ENCODE data around the gene GLMN.
"Not testable (repeated sequence)": the region's sequence is repeated elsewhere in the genome, so short reads cannot be mapped to it uniquely, and the experiment has no call there.

The GLMN gene

GRCh38 chr1:92301021-92301420 is 2.2 kb upstream of the GLMN start:
- no peak for DNase-seq
- intact Hi-C loops (cut with DNase I): no loop called here

- intact Hi-C loops (cut with DNase I): loop anchor here (10.0 kb wide), 2 partner anchors 225 to 365 kb away; partner anchors contain the start of gene SETSIP
- no peak for DNase-seq
Observed at GRCh38 chr1:92299477-92300150, 827 bp upstream of the GLMN start.

- intact Hi-C loops (cut with DNase I): loop anchor here (10.0 kb wide), 2 partner anchors 223 to 363 kb away; partner anchors contain the start of gene SETSIP
Observed at GRCh38 chr1:92298213-92298572, 594 bp downstream of the GLMN start.

GRCh38 chr1:92291372-92291999 is 7.3 kb downstream of the GLMN start:
- intact Hi-C loops (cut with DNase I): loop anchor here (5.0 to 10.0 kb wide), 4 partner anchors 217 to 779 kb away; partner anchors contain the start of gene SETSIP
- no peak for DNase-seq

More at GRCh38 chr1:92298213-92298572, 594 bp downstream of the GLMN start:
- no peak for DNase-seq

GRCh38 chr1:92281411-92281810 is 17.4 kb downstream of the GLMN start:
- intact Hi-C loops (cut with DNase I); DNase-seq: not testable (repeated sequence)

- intact Hi-C loops (cut with DNase I): not testable (repeated sequence)
- DNase-seq: peak in 1 of 10 donors; percentile 82
Observed at GRCh38 chr1:92279781-92280180, 19.0 kb downstream of the GLMN start.

GRCh38 chr1:92277105-92277723 is 21.6 kb downstream of the GLMN start:
- intact Hi-C loops (cut with DNase I): no loop called here
- DNase-seq: no peak

GRCh38 chr1:92276082-92276481 is 22.7 kb downstream of the GLMN start:
- DNase-seq: no peak
- intact Hi-C loops (cut with DNase I): no loop called here

GRCh38 chr1:92274939-92275338 is 23.8 kb downstream of the GLMN start:
- intact Hi-C loops (cut with DNase I): no loop called here
- DNase-seq: no peak

- DNase-seq: no peak
- intact Hi-C loops (cut with DNase I): no loop called here
Observed at GRCh38 chr1:92273039-92273438, 25.7 kb downstream of the GLMN start.

- intact Hi-C loops (cut with DNase I): no loop called here
Observed at GRCh38 chr1:92262516-92262915, 36.3 kb downstream of the GLMN start.

GRCh38 chr1:92259350-92259749 is 39.4 kb downstream of the GLMN start:
- intact Hi-C loops (cut with DNase I): no loop called here

More at GRCh38 chr1:92262516-92262915, 36.3 kb downstream of the GLMN start:
- DNase-seq: no peak

GRCh38 chr1:92254714-92255113 is 44.1 kb downstream of the GLMN start:
- DNase-seq; intact Hi-C loops (cut with DNase I): not testable (repeated sequence)

More at GRCh38 chr1:92259350-92259749, 39.4 kb downstream of the GLMN start:
- DNase-seq: no peak

- DNase-seq: no peak
- intact Hi-C loops (cut with DNase I): no loop called here
Observed at GRCh38 chr1:92244376-92244775, 54.4 kb downstream of the GLMN start.

- intact Hi-C loops (cut with DNase I): no loop called here
- DNase-seq: no peak
Observed at GRCh38 chr1:92240034-92240433, 58.8 kb downstream of the GLMN start.

GRCh38 chr1:92230736-92231135 is 68.1 kb downstream of the GLMN start:
- no peak for DNase-seq
- intact Hi-C loops (cut with DNase I): no loop called here

GRCh38 chr1:92228401-92228800 is 70.4 kb downstream of the GLMN start:
- intact Hi-C loops (cut with DNase I): no loop called here
- no peak for DNase-seq

- intact Hi-C loops (cut with DNase I): no loop called here
- no peak for DNase-seq
Observed at GRCh38 chr1:92219028-92219427, 79.8 kb downstream of the GLMN start.

- intact Hi-C loops (cut with DNase I): no loop called here
- no peak for DNase-seq
Observed at GRCh38 chr1:92218559-92218958, 80.2 kb downstream of the GLMN start.

GRCh38 chr1:92217721-92218120 is 81.1 kb downstream of the GLMN start, which contains the start of gene C1orf146:
C1orf146 (plus strand) TSS chr1:92217915; CDS start chr1:92231421, 13,506 bp downstream.
- intact Hi-C loops (cut with DNase I): no loop called here
- DNase-seq: no peak

GRCh38 chr1:92211166-92211565 is 87.6 kb downstream of the GLMN start:
- DNase-seq: no peak
- intact Hi-C loops (cut with DNase I): no loop called here

Data from posterior cingulate gyrus (tissue), 11 donors.